HG02571 (cell line): ENCODE data around the gene PCDHGA1.
A peak's percentile ranks its signal among the peaks of the same experiment; 100 is the strongest.
"Not testable (repeated sequence)": the region's sequence is repeated elsewhere in the genome, so short reads cannot be mapped to it uniquely, and the experiment has no call there.

Source experiments
- ATAC-seq: cut with Tn5 transposase; IDR thresholded peaks from one replicate; pipeline ENCODE4 v1.9.1; 2021; ENCODE audit warnings: mild to moderate bottlenecking, moderate library complexity; ENCODE audit not compliant: unreplicated experiment

The PCDHGA1 gene

DNA sequence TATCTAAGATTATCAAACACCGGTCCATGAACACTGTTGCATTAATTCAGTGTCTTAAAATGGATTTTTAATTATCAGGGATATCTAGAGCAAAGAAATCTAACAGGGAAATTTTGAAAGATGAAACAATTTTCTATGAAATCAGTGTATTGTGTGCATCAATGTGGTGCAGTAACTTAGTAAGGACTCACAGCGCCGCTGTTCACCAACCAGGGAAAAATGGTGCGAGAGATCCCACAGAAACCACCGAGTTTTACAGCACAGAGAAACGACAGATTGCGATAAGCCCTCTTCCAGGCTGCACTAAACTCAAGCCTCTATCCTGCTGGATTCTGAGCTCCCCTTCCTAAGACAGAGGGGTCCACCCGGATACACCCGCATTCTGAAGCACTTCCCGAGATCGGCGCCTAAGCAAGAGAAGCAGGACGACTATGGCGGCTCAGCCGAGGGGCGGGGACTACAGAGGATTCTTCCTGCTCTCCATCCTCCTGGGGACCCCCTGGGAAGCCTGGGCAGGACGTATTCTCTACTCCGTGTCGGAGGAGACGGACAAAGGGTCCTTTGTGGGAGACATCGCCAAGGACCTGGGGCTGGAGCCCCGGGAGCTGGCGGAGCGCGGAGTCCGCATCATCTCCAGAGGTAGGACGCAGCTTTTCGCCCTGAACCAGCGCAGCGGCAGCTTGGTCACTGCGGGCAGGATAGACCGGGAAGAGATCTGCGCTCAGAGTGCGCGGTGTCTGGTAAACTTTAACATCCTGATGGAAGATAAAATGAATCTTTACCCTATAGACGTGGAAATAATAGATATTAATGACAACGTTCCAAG is 52.4 kb downstream of the PCDHGA1 start, which contains the start of gene PCDHGA7:
Gene PCDHGA7, plus strand, starts transcription at position 274 of the 826 bp plus-strand sequence. Its CDS starts 158 bp downstream, at position 432.
- ATAC-seq = no peak

DNA sequence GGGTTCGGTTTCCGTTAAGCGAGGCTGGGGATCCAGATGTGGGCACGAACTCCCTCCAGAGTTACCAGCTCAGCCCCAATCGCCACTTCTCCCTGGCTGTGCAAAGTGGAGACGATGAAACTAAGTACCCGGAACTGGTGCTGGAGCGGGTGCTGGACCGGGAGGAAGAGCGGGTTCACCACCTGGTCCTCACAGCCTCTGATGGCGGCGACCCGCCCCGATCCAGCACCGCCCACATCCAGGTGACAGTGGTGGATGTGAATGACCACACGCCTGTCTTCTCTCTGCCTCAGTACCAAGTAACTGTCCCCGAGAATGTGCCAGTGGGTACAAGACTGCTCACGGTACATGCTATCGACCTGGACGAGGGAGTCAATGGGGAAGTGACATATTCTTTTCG is 53.0 kb downstream of the PCDHGA1 start:
- ATAC-seq = no peak

DNA sequence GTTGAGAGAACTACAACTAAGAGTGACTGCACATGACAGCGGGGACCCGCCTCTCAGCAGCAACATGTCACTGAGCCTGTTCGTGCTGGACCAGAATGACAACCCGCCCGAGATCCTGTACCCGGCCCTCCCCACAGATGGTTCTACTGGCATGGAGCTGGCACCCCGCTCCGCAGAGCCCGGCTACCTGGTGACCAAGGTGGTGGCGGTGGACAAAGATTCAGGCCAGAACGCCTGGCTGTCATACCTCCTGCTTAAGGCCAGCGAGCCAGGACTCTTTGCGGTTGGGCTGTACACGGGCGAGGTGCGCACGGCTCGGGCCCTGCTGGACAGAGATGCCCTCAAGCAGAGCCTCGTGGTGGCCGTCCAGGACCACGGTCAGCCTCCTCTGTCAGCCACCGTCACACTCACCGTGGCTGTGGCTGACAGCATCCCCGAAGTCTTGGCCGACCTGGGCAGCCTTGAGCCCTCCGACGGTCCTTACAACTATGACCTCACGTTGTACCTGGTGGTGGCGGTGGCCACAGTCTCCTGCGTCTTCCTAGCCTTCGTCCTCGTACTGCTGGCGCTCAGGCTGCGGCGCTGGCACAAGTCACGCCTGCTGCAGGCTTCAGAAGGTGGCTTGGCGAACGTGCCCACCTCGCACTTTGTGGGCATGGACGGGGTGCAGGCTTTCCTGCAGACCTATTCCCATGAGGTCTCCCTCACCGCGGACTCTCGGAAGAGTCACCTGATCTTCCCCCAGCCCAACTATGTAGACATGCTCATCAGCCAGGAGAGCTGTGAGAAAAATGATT is 54.4 kb downstream of the PCDHGA1 start:
- no peak for ATAC-seq

GRCh38 chr5:141387557-141388311 is 57.4 kb downstream of the PCDHGA1 start, which contains the start of gene PCDHGB4:
Gene PCDHGB4 (plus strand): TSS chr5:141387698. CDS start chr5:141387885, 187 bp downstream.
- ATAC-seq = peak; percentile 88

- no peak for ATAC-seq
These were observed 58.3 kb downstream of the PCDHGA1 start for GRCh38 chr5:141388661-141389060.

- no peak for ATAC-seq
These were observed 59.1 kb downstream of the PCDHGA1 start for GRCh38 chr5:141389153-141390042.

- ATAC-seq = no peak
These were observed 62.3 kb downstream of the PCDHGA1 start, which contains the start of gene PCDHGA8 for GRCh38 chr5:141392429-141393198. Gene PCDHGA8 (plus strand): TSS chr5:141392633. CDS start chr5:141392814, 181 bp downstream.

DNA sequence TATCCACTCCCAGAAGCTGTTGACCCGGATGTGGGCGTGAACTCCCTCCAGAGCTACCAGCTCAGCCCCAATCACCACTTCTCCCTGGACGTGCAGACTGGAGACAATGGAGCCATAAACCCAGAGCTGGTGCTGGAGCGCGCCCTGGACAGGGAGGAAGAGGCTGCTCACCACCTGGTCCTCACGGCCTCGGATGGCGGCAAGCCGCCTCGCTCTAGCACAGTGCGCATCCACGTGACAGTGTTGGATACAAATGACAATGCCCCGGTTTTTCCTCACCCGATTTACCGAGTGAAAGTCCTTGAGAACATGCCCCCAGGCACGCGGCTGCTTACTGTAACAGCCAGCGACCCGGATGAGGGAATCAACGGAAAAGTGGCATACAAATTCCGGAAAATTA is 63.0 kb downstream of the PCDHGA1 start:
- no peak for ATAC-seq

GRCh38 chr5:141394401-141395187 is 64.3 kb downstream of the PCDHGA1 start:
- not testable (repeated sequence) for ATAC-seq

DNA sequence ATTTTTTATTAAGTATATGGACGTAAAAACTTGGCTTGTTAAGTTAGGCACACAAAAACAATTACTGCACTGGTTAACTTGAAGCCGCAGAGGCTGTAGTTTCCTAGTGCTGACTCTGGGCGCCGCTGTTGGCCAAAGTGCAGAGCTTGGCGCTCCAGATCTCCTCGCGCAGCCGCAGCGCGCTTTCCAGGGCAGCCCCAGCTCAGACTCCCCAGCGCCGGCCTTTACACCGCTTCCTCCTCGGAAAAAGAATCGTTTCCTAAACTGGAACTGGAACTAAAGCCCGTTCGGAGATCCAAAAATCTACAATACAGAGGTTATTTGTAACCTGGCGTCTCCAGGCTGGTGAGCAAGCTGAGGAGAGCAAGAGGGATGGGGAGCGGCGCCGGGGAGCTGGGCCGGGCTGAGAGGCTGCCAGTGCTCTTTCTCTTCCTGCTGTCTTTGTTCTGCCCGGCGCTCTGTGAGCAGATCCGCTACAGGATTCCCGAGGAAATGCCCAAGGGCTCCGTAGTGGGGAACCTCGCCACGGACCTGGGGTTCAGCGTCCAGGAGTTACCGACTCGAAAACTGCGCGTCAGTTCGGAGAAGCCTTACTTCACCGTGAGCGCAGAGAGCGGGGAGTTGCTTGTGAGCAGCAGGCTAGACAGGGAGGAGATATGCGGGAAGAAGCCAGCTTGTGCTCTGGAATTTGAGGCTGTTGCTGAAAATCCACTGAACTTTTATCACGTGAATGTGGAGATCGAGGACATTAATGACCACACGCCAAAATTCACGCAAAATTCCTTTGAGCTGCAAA is 67.6 kb downstream of the PCDHGA1 start, which contains the start of gene PCDHGB5:
Gene PCDHGB5, plus strand, starts transcription at position 192 of the 796 bp plus-strand sequence. Its CDS starts 181 bp downstream, at position 373.
- ATAC-seq = not testable (repeated sequence)

GRCh38 chr5:141398608-141399007 is 68.3 kb downstream of the PCDHGA1 start:
- ATAC-seq = no peak

DNA sequence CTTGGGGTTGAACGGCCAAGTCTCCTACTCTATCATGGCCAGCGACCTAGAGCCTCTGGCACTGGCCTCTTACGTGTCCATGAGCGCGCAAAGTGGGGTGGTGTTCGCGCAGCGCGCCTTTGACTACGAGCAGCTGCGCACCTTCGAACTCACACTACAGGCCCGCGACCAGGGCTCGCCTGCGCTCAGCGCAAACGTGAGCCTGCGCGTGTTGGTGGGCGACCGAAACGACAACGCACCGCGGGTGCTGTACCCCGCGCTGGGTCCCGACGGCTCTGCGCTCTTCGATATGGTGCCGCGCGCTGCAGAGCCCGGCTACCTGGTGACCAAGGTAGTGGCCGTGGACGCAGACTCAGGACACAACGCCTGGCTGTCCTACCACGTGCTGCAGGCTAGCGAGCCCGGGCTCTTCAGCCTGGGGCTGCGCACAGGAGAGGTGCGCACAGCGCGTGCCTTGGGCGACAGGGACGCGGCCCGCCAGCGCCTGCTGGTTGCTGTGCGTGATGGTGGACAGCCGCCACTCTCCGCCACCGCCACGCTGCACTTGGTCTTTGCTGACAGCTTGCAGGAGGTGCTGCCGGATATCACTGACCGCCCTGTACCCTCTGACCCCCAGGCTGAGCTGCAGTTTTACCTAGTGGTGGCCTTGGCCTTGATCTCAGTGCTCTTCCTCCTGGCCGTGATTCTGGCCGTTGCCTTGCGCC is 69.4 kb downstream of the PCDHGA1 start:
- ATAC-seq = no peak

DNA sequence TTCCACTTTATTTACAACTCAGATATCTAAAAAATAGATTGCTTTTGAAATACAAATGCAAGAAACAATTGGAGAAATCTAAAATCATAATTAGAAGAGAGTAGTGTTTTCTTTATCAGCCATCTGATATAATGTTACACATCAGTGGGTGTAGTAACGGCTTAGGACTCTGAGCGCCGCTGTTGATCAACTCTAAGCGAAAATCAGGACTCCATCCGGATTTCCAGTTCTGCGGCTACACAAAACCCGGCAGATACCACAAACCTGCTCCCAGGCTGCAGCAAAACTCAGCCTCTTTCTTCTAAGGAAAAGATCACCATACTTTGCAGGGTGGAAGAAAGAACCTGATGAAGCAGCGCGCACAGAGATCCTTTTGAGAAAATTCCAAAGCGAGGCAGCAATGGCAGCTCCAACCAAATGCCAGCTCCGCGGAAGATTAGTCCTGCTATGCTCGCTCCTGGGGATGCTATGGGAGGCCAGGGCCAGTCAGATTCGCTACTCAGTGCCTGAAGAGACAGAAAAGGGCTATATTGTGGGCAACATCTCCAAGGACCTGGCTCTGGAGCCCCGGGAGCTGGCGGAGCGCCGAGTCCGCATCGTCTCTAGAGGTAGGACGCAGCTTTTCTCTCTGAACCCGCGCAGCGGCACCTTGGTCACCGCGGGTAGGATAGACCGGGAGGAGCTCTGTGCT is 72.4 kb downstream of the PCDHGA1 start, which contains the start of gene PCDHGA9:
Gene PCDHGA9, plus strand, starts transcription at position 226 of the 691 bp plus-strand sequence. Its CDS starts 175 bp downstream, at position 401.
- ATAC-seq = no peak

DNA sequence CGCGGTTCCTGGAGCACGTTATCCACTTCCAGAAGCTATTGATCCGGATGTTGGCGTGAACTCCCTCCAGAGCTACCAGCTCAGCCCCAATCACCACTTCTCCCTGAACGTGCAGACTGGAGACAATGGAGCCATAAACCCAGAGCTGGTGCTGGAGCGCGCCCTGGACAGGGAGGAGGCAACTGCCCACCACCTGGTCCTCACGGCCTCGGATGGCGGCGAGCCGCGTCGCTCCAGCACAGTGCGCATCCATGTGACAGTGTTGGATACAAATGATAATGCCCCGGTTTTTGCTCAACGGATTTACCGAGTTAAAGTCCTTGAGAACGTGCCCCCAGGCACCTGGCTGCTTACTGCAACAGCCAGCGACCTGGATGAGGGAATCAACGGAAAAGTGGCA is 73.1 kb downstream of the PCDHGA1 start:
- ATAC-seq = no peak

GRCh38 chr5:141407790-141408505 is 77.6 kb downstream of the PCDHGA1 start, which contains the start of gene PCDHGB6:
Gene PCDHGB6 (plus strand): TSS chr5:141408021. CDS start chr5:141408203, 182 bp downstream.
- ATAC-seq = not testable (repeated sequence)
